ENCODE data around the gene FUT8.
"Not testable (repeated sequence)": the region's sequence is repeated elsewhere in the genome, so short reads cannot be mapped to it uniquely, and the experiment has no call there.

Gene FUT8

DNA sequence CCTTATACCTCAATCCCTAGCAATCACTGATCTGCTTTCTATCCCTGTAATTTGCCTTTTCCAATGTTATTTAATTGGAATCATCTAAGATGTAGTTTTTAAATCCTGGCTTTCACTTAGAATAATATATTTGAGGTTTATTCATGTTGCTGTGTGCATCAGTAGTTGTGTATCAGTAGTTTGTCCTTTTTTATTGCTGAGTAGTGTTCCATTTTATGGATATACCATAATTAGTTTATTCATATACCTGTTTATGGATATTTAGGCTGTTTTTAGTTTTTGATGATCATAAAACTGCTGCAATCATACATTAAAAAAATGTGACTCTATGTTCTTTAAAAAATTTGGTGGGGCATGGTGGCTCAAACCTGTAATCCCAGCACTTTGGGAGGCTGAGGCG is 43.7 kb downstream of the FUT8 start:
- H3K27ac Mint-ChIP-seq = no peak overlapping the region
- H3K27me3 Mint-ChIP-seq = no peaks in the 10 kb centered on the region
- peaks cover 53% of the 10 kb centered on the region for H3K4me1 Mint-ChIP-seq
- no peak overlapping the region for H3K4me3 Mint-ChIP-seq
- peaks cover 71% of the 10 kb centered on the region for H3K36me3 Mint-ChIP-seq (ENCODE audit: low read depth)
- DNase-seq = no peak
- no peak for ATAC-seq
- peaks cover 18% of the 10 kb centered on the region for H3K9me3 Mint-ChIP-seq

- Mint-ChIP-seq H3K27ac (peak overlapping the region; percentile 87), H3K36me3 (ENCODE audit: low read depth) (peaks cover 66% of the 10 kb centered on the region), H3K9me3 (peaks cover 5% of the 10 kb centered on the region), H3K4me1 (peaks cover 67% of the 10 kb centered on the region), H3K4me3 (peak overlapping the region; percentile 23), H3K27me3 (no peaks in the 10 kb centered on the region)
- no peak for ATAC-seq
- no peak for DNase-seq
These were observed 49.2 kb downstream of the FUT8 start for GRCh38 chr14:65461730-65462129.

GRCh38 chr14:65462411-65462810 is 49.9 kb downstream of the FUT8 start:
- peaks cover 62% of the 10 kb centered on the region for H3K36me3 Mint-ChIP-seq (ENCODE audit: low read depth)
- DNase-seq (peak; percentile 18), ATAC-seq (peak; percentile 98)
- peaks cover 63% of the 10 kb centered on the region for H3K4me1 Mint-ChIP-seq
- peak overlapping the region; percentile 87 for H3K27ac Mint-ChIP-seq
- no peaks in the 10 kb centered on the region for H3K9me3 Mint-ChIP-seq
- H3K4me3 Mint-ChIP-seq = peak overlapping the region; percentile 23
- no peaks in the 10 kb centered on the region for H3K27me3 Mint-ChIP-seq

GRCh38 chr14:65465584-65465983 is 53.1 kb downstream of the FUT8 start:
- Mint-ChIP-seq H3K36me3 (ENCODE audit: low read depth) (peaks cover 51% of the 10 kb centered on the region), H3K4me1 (peaks cover 51% of the 10 kb centered on the region), H3K27ac (no peak overlapping the region), H3K27me3 (no peaks in the 10 kb centered on the region), H3K4me3 (no peak overlapping the region), H3K9me3 (no peaks in the 10 kb centered on the region)
- DNase-seq (no peak), ATAC-seq (no peak)

- ATAC-seq, H3K27ac Mint-ChIP-seq, DNase-seq, H3K4me3 Mint-ChIP-seq, H3K9me3 Mint-ChIP-seq, H3K27me3 Mint-ChIP-seq: not testable (repeated sequence)
- Mint-ChIP-seq H3K4me1 (peaks cover 43% of the 10 kb centered on the region), H3K36me3 (ENCODE audit: low read depth) (peaks cover 45% of the 10 kb centered on the region)
These were observed 55.4 kb downstream of the FUT8 start for GRCh38 chr14:65467926-65468325.

GRCh38 chr14:65469903-65470302 is 57.4 kb downstream of the FUT8 start:
- Mint-ChIP-seq H3K9me3 (no peaks in the 10 kb centered on the region), H3K4me1 (peaks cover 31% of the 10 kb centered on the region), H3K4me3 (no peak overlapping the region), H3K36me3 (ENCODE audit: low read depth) (peaks cover 32% of the 10 kb centered on the region), H3K27me3 (no peaks in the 10 kb centered on the region), H3K27ac (no peak overlapping the region)
- no peak for ATAC-seq
- DNase-seq = no peak

DNA sequence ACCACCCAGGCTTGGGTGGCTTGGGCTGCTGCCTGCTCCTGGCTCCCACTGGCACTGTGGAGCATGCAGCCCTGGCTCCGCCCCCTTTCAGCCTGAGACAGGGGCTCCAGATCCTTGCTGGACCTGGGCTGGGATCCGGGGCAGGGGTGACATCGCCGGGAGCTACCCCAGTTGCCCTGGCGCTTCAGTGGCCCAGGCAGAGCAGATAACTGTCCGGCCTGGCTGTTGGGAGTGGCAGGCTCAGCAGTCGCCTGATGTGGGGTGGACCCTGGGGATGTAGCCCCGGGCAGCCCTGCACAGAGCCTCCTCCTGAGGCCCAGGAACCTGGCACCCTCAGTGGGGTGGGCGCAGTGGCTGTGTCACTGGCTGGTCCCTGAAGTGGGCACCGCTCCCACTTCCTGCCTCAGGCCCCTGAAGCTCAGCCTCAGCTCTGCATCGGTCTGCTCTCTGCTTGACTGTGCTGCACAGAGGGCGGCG is 57.9 kb downstream of the FUT8 start:
- DNase-seq = no peak
- peaks cover 34% of the 10 kb centered on the region for H3K4me1 Mint-ChIP-seq
- ATAC-seq = peak; percentile 20
- H3K9me3 Mint-ChIP-seq = no peaks in the 10 kb centered on the region
- H3K27me3 Mint-ChIP-seq = no peaks in the 10 kb centered on the region
- no peak overlapping the region for H3K4me3 Mint-ChIP-seq
- H3K36me3 Mint-ChIP-seq (ENCODE audit: low read depth) = peaks cover 34% of the 10 kb centered on the region
- H3K27ac Mint-ChIP-seq = no peak overlapping the region

GRCh38 chr14:65471038-65471878 is 58.7 kb downstream of the FUT8 start:
- H3K36me3 Mint-ChIP-seq (ENCODE audit: low read depth) = peaks cover 29% of the 10 kb centered on the region
- H3K27ac Mint-ChIP-seq = peak overlapping the region; percentile 16
- ATAC-seq (peak; percentile 85), DNase-seq (no peak)
- H3K4me3 Mint-ChIP-seq = no peak overlapping the region
- H3K4me1 Mint-ChIP-seq = peaks cover 37% of the 10 kb centered on the region
- no peaks in the 10 kb centered on the region for H3K27me3 Mint-ChIP-seq
- no peaks in the 10 kb centered on the region for H3K9me3 Mint-ChIP-seq

DNA sequence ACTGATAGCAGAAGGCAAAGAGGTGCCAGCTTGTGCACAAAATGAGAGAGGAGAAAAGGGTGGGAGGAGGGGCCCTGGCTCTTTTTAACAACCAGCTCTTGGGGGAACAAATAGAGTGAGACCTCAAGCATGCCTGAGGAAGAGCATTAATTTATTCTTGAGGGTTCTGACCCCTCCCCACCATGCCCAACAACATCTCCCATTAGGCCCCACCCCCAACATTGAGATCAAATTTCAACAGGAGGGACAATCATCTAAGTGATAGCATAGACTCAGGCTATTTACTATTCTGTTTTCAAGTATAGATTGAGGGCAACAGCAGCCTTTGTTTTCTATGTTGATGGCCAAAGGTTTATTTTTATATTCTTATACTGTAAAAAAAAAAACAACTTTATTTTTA is 59.7 kb downstream of the FUT8 start:
- Mint-ChIP-seq H3K4me1 (peaks cover 46% of the 10 kb centered on the region), H3K27ac (no peak overlapping the region), H3K9me3 (no peaks in the 10 kb centered on the region), H3K36me3 (ENCODE audit: low read depth) (peaks cover 25% of the 10 kb centered on the region), H3K4me3 (no peak overlapping the region), H3K27me3 (no peaks in the 10 kb centered on the region)
- DNase-seq (no peak), ATAC-seq (no peak)

GRCh38 chr14:65476273-65476941 is 63.9 kb downstream of the FUT8 start:
- ATAC-seq (peak; percentile 70), DNase-seq (no peak)
- H3K27ac Mint-ChIP-seq = peak overlapping the region; percentile 29
- peaks cover 70% of the 10 kb centered on the region for H3K4me1 Mint-ChIP-seq
- H3K36me3 Mint-ChIP-seq (ENCODE audit: low read depth) = peaks cover 26% of the 10 kb centered on the region
- no peaks in the 10 kb centered on the region for H3K27me3 Mint-ChIP-seq
- H3K9me3 Mint-ChIP-seq = no peaks in the 10 kb centered on the region
- no peak overlapping the region for H3K4me3 Mint-ChIP-seq

- Mint-ChIP-seq H3K27me3 (no peaks in the 10 kb centered on the region), H3K27ac (no peak overlapping the region), H3K36me3 (ENCODE audit: low read depth) (peaks cover 25% of the 10 kb centered on the region), H3K4me1 (peaks cover 71% of the 10 kb centered on the region), H3K4me3 (no peak overlapping the region), H3K9me3 (no peaks in the 10 kb centered on the region)
- ATAC-seq = no peak
- DNase-seq = no peak
These were observed 64.4 kb downstream of the FUT8 start for GRCh38 chr14:65476942-65477318.

DNA sequence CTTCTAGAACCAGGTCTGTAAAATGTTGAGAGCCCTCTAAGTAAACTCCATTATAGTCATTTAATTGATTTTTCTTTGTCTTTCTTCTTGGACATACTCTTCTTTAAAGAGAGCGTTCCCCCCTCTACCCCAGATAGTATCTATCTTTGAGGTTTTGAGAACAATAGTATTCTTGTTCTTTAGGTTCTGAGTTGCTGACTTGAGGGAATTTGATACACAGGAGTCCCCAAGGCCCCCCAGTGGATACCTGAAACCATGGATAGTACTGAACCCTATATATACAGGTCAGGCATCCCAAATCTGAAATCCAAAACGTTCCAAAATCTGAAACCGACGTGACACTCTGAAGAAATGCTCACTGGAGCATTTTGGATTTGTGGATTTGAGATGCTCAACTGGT is 65.5 kb downstream of the FUT8 start:
- Mint-ChIP-seq H3K4me3 (no peak overlapping the region), H3K27ac (peak overlapping the region; percentile 13), H3K36me3 (ENCODE audit: low read depth) (peaks cover 24% of the 10 kb centered on the region), H3K4me1 (peaks cover 79% of the 10 kb centered on the region), H3K27me3 (no peaks in the 10 kb centered on the region), H3K9me3 (no peaks in the 10 kb centered on the region)
- ATAC-seq = no peak
- DNase-seq = no peak

- Mint-ChIP-seq H3K9me3 (no peaks in the 10 kb centered on the region), H3K4me3 (no peak overlapping the region), H3K27me3 (no peaks in the 10 kb centered on the region), H3K4me1 (peaks cover 81% of the 10 kb centered on the region), H3K36me3 (ENCODE audit: low read depth) (peaks cover 24% of the 10 kb centered on the region), H3K27ac (no peak overlapping the region)
- ATAC-seq = peak; percentile 89
- no peak for DNase-seq
These were observed 66.1 kb downstream of the FUT8 start for GRCh38 chr14:65478596-65478995.

DNA sequence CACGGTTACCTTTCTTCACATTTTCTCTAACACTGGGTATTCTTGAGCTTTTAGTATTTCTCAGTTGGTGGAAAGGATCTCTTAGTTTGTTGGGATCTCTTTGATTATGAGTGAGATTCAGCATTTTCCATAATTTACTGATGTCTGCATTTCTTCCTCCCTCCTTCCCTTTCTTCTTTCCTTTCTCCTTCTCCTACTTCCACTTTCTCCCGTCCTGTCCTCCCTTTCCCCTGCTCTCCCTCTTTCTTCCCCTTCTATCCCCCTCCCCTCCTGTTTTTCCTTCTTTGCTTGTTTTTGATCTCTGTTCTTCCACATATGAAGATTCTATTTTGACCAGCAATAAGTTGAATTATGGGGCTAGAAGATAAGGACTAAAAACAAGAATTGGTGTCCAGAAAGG is 66.9 kb downstream of the FUT8 start:
- H3K27me3 Mint-ChIP-seq = no peaks in the 10 kb centered on the region
- DNase-seq (no peak), ATAC-seq (no peak)
- H3K9me3 Mint-ChIP-seq = no peaks in the 10 kb centered on the region
- H3K4me3 Mint-ChIP-seq = no peak overlapping the region
- H3K36me3 Mint-ChIP-seq (ENCODE audit: low read depth) = peaks cover 23% of the 10 kb centered on the region
- peaks cover 84% of the 10 kb centered on the region for H3K4me1 Mint-ChIP-seq
- H3K27ac Mint-ChIP-seq = no peak overlapping the region

DNA sequence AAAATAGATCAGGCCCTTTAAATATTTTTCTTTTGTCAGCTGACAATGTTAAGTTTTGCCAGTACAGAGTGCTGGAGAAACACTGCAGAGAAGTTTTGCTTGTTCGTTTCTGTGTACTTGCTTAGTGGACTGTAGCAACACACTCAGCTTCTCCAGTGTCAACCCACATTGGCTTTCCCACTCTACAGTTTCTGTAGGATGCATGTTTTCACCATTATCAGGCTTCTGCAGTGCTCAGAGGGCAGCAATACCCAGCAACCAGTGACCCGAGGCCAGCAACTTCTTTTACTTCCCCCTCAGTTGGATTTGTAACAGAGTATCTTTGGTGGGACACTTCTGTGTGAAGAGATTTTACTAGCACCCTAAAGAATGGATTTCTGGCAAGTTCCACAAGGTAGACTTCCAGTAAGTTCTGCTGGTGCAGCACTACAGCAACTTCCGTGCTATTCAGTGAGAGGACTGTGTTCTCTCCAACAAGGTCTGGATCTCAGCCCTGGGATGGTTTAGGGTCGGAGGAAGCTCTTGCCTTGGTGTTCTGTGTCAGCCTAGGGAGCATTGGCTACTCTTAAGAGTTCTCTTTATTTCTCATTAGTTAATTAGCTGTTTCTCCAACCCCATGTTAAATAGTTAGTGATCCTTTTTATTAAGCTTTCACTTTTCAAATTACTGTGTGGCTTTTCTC is 70.4 kb downstream of the FUT8 start:
- Mint-ChIP-seq H3K27ac (no peak overlapping the region), H3K4me3 (no peak overlapping the region), H3K36me3 (ENCODE audit: low read depth) (peaks cover 27% of the 10 kb centered on the region), H3K9me3 (no peaks in the 10 kb centered on the region), H3K27me3 (no peaks in the 10 kb centered on the region), H3K4me1 (peaks cover 69% of the 10 kb centered on the region)
- DNase-seq (no peak), ATAC-seq (no peak)

Measured in activated naive CD8-positive, alpha-beta T cell treated with anti-CD3 and anti-CD28 coated beads, Interleukin-2, amount 50 U/mL, for 24 hours (primary cell).